SHP77 (cell line): ENCODE measurements around the gene ATCAY.
"Not testable (repeated sequence)": the region's sequence is repeated elsewhere in the genome, so short reads cannot be mapped to it uniquely, and the experiment has no call there.

Experiments
- DNase-seq, 2 experiments: peaks; one replicate each; lab custom pipeline; 2025; lab: John Stamatoyannopoulos, UW

ATCAY gene

DNA sequence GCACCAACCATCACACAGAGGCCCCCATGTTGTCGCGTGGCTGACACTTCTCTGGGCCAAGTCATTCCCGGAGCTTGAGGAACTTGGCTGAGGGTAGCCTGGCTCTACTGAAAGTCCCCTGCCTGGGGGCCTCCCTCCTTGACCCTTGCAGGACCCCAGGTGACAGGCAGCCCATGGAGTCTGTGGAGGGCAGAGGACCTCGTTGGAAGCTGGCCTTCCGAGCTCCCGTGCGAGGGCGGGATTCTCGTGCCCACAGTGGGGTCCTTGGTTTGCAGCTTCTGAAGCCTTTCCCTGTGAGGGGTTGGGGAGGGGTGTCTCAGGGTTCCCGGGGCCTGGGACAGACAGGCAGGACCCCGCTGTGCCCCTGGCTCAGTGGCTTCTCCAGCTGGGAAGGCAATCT is 68.8 kb downstream of the ATCAY start:
- no peak for DNase-seq

DNA sequence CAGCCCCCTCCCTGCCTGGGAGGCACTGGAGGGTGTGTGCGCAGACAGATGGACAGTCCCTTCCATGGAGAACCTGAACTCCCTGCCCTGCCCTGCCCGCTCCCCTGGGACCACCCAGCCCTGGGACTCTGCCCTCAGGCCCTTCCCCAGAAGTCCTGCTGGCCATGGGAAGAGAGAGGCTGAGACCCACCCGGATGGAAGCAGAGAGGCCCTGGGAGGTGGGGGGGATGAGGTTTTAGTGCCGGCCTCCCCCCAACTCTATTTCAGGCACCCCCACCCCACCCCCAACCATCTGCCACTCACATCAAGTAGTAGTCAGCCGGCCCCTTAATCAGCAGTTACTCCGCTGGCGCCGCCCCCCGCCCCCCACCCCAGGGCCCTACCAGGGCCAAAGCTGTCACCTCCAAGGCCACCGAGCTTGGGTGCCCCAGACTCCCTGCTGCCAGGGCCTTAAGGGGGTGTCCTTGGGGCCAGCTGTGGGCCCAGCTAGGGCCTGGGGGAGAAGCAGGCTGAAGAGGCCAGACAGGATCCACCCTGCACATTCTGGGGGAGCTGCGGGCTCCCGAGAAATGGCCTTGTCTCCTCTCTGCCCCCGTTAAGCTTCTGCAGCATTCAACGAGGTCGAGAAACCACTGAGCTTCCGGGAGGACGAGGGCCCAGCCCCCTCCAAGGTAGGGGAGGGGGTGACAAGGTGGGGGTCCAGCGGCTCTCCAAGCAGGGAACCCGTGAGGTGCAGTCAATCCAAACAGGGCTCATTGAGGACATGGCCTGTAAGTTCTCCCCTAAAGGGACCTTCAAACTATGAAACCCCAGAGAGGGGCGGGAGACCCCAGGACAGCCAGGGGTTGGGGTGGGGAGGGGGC is 69.7 kb downstream of the ATCAY start:
- no peak for DNase-seq

DNA sequence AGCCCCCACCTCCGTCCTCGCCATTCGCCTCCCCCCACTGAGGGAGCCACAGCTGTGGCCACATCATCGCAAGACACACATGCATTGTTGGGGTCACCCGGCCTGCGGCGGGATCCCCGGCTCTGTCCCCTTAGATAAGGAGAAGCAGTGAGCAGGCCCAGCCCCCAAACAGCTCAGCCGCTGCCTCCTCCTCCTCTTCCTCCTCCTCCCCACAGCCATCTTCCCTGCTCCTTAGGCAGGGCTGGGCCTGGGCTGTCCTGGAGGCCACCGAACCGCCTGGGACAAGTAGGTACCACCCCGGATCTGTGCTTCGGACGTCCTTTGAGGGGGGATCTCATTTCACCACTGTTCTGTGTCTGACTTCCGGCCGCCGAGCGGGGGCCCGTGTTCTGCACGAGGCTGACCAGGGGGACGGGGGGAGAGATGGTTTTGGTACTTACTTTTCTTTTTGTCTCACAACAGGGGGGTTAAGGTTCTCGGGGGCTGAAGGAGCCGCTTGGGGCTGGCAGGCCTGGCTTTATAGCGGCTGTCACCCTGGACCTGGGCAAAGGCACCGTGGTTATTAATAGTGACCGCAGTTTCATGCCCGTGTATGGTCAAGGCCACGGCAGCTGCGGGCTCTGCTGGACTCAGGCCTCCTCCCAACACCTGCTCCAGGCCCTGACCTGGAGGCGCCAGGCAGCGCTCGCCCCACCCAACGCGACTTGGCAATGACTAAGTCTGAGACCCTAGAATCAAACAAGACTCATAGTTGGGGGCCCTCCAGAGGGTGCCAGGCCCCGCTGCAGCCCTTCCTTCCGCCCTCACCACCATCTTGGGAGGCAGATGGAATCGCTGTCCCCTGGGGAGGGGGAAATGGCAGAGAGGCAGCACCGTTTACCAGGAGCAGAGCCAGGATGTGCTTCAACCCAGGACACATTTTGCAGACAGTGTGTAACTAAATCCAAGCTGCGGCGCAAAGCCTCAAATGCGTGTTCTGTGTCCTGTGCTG is 70.7 kb downstream of the ATCAY start:
- peak; percentile 38 to 69 for DNase-seq

DNA sequence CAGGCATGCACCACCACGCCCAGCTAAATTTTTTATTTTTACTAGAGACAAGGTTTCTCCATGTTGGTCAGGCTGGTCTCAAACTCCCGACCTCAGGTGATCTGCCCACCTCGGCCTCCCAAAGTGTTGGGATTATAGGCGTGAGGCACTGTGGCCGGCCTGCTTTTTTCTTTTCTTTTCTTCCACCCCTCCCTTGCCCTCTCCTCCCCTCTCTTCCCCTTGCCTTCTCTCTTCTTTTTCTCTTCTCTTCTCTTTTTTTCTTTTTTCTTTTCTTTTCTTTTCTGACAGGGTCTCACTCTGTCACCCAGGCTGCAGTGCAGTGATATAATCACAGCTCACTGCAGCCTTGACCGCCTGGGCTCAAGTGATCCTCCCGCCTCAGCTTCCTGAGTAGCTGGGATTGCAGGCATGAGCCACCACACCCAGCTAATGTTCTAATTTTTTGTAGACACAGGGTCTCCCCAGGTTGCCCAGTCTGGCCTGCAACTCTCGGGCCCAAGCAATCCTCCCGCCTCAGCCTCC is 72.3 kb downstream of the ATCAY start:
- not testable (repeated sequence) for DNase-seq

DNA sequence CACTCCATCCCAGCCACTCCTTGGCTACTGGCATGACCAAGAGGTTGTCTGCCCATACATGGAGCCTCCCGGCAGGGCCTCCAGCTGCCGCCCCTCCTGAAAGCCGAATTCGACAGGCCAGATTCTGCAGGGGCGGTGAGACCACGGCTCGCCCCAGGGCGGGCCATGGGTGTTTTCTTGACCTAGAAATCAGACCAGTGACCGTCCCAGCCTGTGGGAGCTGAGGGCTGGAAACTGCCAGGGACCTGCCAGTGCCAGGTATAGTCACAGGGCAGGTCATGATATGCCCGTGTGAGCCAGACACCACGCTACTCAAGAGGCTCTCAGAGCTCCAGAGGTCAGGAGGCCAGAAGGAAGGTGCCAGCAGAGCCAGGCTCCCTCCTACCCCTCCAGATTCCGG is 73.6 kb downstream of the ATCAY start:
- DNase-seq = no peak

DNA sequence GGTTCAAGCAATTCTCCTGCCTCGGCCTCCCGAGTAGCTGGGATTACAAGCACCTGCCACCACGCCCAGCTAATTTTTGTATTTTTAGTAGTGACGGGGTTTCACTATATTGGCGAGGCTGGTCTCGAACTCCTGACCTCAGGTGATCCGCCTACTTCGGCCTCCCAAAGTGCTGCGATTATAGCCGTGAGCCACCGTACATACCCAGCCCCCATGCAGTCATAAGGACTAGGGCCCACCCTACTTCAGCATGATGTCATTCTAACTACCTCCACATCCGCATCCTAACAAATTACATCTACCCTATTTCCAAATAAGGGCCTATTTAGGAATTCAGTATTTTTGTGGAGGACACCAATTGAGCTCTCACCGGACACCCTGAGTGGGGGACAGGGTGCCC is 74.8 kb downstream of the ATCAY start:
- not testable (repeated sequence) for DNase-seq

DNA sequence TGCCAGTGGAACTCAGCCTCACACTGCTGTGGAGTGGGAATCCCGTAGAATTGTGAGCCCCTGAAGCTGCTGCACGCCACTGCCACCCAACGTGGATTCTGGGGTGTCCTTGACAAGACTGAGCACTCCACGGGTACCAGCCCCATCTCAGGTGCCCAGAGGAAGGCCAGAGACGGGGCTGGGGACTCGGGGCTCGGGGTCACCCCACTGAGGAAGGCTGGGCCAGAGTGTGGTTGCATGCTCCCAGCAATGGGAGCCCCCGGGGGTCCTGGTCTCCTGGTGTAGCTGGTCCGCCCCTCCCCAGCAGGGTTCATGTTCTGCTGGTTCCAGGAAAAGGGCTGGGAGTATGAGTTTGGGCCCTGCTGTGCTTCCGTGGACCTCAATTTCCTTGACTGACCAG is 75.2 kb downstream of the ATCAY start:
- no peak for DNase-seq

DNA sequence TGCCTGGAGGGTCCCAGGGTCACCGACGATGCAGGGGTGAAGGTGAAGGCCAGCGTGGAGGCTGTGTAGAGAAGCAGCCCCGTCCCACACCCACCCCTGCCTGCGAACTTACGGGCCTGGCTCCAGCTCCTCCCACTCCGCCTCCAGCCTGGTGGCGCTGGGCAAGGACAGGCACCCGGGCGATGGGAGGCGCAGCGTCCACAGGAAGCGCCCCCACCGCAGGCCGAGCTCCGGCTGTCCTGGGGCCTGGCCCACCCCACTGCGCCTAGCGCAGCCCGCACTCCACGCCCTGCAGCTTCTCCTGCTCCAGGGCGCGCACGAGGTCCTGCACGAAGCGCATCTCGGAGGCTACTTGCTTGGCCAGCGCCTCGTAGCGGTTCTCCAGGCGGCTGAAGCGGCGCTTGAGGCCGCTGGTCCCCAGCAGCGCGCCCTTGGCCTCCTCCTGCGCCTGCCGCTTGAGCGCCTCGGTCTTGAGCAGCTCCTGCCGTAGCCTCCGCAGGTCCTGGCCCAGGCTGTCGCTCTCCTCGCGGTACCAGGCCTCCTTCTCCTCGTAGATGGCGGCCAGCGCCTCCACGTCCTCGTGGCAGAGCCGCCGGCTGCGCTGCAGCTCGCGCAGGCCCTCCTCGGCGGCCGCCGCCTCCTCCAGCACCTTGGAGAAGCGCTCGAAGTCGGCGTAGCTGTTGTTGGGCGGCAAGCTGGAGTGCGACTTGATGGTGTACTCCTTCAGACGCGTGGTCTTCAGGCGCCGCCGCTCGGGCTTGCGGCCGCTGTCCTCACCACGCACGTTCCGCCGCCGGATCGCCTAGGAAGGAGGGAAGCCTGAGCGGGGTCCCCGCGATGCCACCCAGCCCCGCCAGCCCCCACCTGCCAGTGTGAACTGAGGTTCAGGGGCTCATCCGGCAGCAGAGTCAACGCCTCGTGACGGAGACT is 78.6 kb downstream of the ATCAY start:
- DNase-seq = no peak

DNA sequence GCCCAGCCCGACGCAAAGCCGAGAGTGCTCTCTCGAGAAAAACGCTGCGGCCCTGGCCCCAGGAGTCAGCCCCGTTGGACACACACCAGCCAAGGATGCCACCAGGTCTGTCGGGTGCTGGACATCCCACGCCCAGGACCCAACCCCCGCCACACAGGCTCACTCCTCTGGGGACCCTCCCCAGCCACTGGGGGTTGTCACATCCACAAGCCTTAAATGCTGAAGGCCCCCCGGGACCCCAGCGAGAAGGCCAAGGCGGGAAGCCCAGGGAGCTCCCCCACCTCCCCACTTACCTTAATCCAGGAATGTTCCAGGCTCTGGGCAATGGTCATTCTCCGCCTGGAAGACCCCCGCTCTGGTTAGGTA is 79.3 kb downstream of the ATCAY start:
- DNase-seq = no peak

DNA sequence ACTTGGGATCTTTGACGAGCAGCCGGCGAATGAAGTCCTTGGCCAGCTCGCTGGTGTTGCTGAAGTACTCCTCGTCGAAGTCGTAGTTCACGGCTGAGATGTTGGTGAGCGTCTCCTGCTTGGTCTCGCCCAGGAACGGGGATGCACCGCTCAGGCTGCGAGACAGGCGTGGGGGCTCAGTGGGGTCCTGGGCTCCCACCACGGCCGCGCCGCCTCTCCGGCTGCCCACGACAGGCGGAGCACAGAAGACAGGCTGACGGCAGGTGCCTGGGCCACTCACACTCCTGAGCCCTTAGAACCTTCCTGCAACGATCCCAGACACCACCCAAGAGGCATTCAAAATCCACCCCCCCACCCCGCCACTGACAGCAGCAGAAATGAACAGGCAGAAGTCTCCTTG is 80.5 kb downstream of the ATCAY start:
- no peak for DNase-seq

DNA sequence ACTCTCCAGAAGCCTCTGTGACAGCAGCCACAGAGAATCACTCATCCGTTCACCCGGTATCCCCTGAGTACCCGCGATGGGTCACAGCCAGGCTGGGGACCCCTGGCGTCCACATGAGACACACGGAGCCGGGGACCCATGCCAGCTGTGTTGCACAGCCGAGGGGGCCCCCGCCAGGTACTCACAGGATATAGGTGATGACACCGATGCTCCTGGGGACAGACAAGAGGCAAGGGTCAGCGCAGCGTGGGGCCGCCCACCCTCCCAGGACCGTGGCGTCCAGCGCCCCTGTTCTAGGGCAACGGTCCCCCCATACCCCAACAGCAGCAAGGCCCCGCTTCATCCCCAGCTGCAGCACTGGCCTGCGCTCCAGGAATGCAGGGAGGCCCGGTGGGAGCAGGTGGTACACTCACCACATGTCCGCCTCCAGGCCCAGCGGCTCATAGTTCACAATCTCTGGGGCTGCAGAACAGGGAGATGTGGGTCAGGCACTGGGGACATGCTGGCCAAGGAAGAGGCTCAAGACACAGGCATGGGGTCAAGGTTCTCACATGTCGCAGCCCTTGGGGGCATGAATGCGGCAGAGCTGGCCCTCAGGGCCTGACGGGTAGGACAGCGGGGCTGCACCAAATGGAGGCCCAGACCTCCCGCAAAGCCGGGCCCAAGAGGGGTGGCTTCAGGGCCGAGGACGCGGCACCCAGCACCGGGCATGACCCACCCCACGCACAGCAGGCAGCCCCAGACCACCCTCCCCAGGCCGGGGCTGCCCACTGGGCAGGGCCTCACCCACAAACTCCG is 83.2 kb downstream of the ATCAY start:
- no peak for DNase-seq

DNA sequence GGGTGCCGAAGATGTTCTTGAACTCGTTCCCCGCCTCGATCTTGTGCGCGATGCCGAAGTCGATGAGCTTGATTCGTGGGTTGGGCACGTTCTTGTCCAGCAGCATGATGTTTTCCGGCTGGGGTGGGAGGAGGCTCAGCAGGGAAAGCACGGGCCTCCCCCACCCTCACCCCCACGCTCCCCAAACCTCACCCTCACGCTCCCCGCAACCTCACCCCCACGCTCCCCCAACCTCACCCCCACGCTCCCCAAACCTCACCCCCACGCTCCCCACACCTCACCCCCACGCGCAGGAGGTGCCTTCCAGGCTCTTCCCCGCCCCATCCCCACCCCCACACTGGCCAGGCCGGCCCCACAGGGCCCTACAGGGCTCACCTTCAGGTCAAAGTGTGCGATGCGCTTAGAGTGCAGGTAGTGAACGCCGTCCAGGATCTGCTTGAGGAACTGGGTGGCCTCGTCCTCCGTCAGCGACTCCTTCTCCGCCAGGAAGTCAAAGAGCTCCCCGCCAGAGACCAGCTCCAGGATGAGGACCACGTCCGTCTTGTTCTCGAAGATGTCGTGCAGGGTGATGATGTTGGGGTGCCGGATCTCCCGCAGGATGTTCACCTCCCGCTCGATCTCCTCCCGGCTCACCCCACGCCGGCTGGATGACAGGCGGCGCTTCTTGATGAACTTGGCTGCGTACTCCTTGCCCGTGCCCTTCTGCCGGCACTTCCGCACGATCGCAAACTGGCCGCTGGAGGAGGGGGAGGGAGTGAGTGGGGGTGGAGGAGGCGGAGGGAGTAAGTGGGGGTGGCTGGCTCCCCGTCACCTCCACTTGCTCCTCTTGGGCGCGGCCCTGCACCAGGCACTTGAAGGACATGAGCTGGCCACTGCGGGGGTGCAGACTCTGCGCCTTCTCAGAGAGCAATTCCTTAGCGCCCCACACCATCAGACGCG is 84.0 kb downstream of the ATCAY start:
- no peak for DNase-seq

DNA sequence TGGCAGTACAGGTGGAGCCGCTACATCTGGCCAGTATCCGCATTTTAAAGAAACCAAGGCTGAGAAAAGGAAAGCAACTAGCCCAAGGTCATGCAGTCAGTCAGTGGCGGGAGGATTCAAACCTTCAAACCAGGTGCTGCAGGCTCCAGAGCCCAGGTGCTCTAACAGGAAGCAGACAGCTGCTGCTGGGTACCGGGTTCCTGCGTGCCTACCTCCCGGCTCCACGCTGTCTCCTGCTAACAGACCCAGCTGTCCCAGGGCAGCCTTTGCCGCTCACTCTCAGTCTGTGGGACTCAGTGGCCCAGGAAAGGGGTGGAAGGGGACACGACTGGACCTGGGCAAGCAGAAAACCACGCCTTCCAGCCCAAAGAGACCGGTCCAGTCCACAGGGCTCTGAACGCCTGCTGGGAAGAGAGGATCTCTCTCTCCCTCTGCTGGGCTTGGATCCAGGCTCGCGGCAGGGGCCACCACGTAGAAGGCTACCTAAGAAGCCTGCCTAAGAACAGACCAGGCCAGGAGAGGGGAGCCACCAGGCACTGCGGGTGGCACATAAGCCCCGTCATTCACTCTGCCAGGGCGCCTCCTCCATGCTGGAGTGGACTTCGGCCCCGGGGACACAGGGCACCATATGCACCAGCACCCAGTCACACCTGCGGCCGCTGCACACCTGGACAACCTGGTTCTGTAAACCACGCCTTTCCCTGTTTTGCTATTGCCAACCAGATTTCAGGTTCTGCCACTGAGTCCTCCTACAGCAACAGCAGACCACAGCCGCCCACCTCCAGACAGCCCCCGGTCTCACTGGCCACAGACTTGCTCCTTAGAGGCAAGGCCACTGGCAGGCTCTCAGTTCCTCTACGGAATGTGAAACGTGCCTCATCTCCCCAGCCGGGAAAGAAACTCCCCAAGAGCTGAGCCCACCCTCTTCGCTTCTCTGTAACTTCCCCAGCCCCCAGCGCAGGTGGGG is 85.8 kb downstream of the ATCAY start:
- no peak for DNase-seq

DNA sequence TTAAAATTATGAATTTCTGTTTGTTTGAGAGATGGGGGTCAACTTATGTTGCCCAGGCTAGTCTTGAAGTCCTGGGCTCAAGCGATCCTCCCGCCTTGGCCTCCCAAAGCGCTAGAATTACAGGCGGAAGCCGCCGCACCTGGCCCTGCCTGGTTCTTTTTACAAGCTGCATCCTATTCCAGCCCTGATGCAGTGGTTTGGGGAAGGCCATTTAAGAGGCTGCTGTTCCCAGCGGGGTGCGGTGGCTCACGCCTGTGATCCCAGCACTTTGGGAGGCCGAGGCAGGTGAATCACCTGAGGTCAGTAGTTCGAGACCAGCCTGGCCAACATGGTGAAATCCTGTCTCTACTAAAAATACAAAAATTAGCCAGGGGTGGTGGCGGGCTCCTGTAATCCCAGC is 87.5 kb downstream of the ATCAY start:
- DNase-seq = not testable (repeated sequence)

DNA sequence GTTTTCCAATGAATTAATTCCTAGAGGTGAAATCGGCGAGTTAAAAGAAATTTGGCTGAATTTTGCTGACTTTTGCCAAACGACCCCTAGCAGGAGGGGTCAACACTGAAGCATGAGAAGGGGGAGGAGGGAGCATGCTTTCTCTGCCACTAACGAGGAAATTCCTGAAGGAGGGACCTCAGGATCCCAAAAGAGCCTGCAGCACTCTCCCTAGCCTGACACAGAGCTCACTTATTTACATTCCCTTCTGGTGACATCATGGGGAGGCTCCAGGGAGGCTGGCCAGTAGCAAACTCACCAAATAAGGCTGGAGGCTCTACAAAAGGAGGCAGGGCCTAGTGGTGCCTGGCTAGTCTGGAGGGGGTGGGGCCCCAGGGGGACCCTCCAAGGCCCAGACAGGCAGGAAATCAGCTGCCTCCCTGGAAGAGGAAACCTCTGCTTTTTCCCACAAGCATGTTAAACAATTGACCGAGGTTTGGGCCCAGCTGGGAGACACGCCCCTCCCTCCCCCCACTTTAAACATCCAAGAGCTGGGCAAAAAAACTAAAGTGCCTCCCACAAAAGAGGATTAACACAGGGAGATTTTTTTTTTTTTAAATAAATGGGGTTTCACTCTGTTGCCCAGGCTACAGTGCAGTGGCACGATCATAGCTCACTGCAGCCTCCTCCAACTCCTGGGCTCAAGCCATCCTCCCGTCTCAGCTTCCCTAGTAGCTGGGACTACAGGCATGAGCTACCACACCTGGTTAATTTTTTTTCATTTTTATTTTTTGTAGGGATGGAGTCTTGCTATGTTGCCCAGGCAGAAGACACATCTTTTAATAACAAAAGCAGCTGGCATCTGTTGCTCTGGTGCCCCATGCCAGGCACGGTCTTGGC is 88.3 kb downstream of the ATCAY start:
- peak; percentile 43 to 58 for DNase-seq

DNA sequence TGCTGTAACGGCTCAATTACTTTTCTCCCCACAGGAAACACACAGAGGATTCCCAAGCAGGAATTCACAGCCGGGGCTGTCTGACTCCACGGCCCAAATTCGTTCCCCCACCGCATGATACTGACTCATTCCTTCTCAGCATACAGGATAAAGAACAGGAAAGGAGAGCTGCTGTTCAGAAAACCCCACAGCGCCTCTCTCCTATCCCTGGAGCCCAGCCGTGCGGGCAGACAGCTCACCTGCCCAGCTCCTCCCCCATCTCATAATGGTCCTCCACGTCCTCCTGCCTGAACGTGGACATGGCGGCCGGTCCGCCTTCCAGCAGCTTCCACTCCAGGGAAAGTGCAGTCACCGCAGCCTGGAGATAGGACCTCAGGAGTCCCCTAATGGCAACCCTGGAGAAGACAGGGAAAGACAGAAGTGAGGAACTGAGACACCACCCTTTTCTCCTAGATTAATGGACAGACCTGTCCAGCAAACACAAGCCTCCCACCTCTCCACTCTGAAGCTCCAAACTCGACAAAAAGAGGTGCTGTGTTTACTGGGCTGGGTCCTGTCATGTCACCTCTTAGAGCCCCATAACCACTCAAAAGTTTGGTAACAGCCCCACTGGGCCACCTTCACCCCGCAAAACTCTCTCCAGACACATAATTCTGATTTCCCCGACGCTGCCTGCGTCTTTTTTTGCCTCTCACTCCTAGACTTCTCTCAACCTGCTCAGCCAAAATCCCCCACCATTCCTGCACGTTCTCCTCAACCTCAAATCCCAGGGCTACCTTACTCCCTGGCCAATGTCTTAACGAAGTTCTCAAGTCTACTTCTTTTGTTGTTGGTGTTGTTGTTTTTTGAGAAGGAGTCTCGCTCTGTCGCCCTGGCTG is 89.2 kb downstream of the ATCAY start:
- no peak for DNase-seq
